Spinal cord (tissue), 10 donors: ENCODE measurements around the gene PLCL1. TPM values are rescaled to one million over a fixed set of nuclear protein-coding genes. Genes with fewer than 3 reads are reported as not detected.

ENCODE experiments used
- DNase-seq, 6 donors: peaks; one replicate each; pipeline versions ENCODE4 v3.0.0 to v3.0.0-alpha.2; 2013 to 2015; ENCODE audit warnings: low spot score in 6 of 6, low read depth in 4 of 6
- H3K27ac ChIP-seq: one replicate; pipeline ENCODE4 v1.5.1; 2013; ENCODE audit warnings: low read depth, low read length, control low read depth
- H3K27me3 ChIP-seq: one replicate; pipeline ENCODE4 v1.6.1; 2013; ENCODE audit warnings: low read length; ENCODE audit not compliant: control insufficient read depth, insufficient read depth
- H3K36me3 ChIP-seq: one replicate; pipeline ENCODE4 v1.6.1; 2013; ENCODE audit warnings: low read length; ENCODE audit not compliant: control insufficient read depth, insufficient read depth
- H3K4me1 ChIP-seq: one replicate; pipeline ENCODE4 v1.6.1; 2013; ENCODE audit warnings: low read length; ENCODE audit not compliant: control insufficient read depth, insufficient read depth
- H3K4me3 ChIP-seq: one replicate; pipeline ENCODE4 v1.5.1; 2013; ENCODE audit warnings: low read depth, low read length, control low read depth
- H3K9me3 ChIP-seq: one replicate; pipeline ENCODE4 v1.6.1; 2013; ENCODE audit warnings: low read length; ENCODE audit not compliant: control insufficient read depth, insufficient read depth
- WGBS: methylation state at CpG from one replicate; pipeline ENCODE4 v1.1.5; 2013; ENCODE audit warnings: missing lambda C conversion rate; ENCODE audit not compliant: insufficient coverage; 5-methylcytosine and 5-hydroxymethylcytosine counted together
- polyA plus RNA-seq, 2 donors: library from polyadenylated mRNA; unstranded; fragments of 120-200 nt; gene quantifications; one replicate each; pipeline ENCODE4 v1.2.1, GENCODE V29; 2013; ENCODE audit not compliant: insufficient read length in 2 of 2
- total RNA-seq, 2 donors: library from RNA; depleted of rRNA in 1 of 2; stranded (reverse); fragments of 120-200 nt in 1 of 2; fragments of >200 nt in 1 of 2; gene quantifications; one replicate each; pipeline versions ENCODE4 v1.2.3 to v1.2.4, GENCODE V29; 2013 to 2014
- donor health status: healthy.

The PLCL1 gene
- total and polyA plus RNA-seq, 4 donors: 9.5 to 22.0 (median 13.5) TPM

DNA sequence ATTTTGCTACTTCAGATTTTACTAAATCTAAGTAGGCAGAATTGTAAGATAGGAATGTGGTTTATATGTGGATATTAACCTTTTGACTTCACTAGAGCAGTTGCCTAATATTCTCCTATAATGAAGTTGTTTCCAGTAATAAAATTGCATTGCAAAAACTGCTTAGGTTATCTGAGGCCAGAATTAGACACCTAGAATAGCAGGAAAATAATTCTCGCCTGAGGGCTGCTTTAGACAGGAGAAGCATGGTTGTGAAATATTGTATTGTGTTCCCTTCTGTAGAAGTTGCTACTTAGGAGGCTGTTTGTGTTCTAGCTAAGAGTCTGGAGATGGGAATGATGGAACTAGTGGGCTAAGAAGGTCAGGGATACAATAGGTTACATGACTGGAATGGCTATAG, 146.3 kb downstream of the PLCL1 start:
- no peaks in the 10 kb centered on the region for H3K9me3 ChIP-seq
- H3K27ac ChIP-seq: no peak overlapping the region
- no peaks in the 10 kb centered on the region for H3K36me3 ChIP-seq
- no peak for DNase-seq
- no peaks in the 10 kb centered on the region for H3K27me3 ChIP-seq
- 79% methylated on average over 1 of the region's 1 CpG for WGBS
- H3K4me1 ChIP-seq: no peaks in the 10 kb centered on the region
- H3K4me3 ChIP-seq: no peak overlapping the region

DNA sequence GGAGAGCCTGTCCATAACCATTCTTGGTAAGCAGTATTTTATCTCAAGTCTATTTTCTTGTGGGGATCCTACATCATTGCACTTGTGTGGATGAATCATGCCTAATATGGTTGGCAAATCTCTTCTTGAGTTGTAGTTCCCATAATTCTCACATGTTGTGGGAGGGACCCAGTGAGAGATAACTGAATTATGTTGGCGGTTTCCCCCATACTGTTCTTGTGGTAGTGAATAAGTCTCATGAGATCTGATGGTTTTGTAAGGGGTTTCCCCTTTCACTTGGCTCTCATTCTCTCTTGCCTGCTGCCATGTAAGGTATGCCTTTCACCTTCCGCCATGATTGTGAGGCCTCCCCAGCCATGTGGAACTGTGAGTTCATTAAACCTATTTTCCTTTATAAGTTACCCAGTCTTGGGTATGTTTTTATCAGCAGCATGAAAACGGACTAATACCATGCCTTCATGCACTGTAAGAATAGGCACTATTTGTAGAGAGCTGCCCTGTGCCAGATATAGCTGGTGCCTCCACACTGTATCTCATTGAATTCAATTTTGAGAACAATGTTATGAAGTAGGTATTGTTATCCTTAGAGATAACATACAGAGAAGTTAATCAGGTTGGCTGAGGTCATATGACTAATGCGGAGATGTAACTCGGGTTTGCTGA, 148.3 kb downstream of the PLCL1 start:
- 100% methylated on average over 2 of the region's 5 CpGs for WGBS
- H3K27me3 ChIP-seq: no peaks in the 10 kb centered on the region
- no peaks in the 10 kb centered on the region for H3K9me3 ChIP-seq
- H3K4me1 ChIP-seq: no peaks in the 10 kb centered on the region
- no peak overlapping the region for H3K27ac ChIP-seq
- no peak overlapping the region for H3K4me3 ChIP-seq
- H3K36me3 ChIP-seq: no peaks in the 10 kb centered on the region
- DNase-seq: no peak

DNA sequence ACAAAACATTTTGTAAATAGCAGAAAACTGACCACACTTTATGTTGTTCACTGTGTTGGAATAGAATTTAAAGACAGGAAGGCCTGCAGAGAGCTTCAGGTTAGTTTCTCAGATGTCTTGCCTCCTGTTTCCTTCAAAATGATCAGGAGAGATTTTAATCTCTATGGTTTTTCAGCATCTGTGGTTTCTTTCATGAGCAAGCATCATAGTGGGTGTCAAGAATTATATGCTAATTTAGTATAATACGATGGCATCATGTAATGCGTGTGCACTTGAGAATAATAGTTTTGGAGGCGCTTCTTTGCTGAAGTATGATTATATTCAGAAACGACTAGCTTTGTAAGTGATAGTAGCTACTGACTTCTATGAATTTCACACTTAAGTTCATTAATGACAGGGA, 149.9 kb downstream of the PLCL1 start:
- no peaks in the 10 kb centered on the region for H3K27me3 ChIP-seq
- no peaks in the 10 kb centered on the region for H3K36me3 ChIP-seq
- no peak overlapping the region for H3K4me3 ChIP-seq
- no peaks in the 10 kb centered on the region for H3K9me3 ChIP-seq
- no peak for DNase-seq
- WGBS: no CpG with 5 or more reads among the region's 4 CpGs
- no peaks in the 10 kb centered on the region for H3K4me1 ChIP-seq
- H3K27ac ChIP-seq: no peak overlapping the region

DNA sequence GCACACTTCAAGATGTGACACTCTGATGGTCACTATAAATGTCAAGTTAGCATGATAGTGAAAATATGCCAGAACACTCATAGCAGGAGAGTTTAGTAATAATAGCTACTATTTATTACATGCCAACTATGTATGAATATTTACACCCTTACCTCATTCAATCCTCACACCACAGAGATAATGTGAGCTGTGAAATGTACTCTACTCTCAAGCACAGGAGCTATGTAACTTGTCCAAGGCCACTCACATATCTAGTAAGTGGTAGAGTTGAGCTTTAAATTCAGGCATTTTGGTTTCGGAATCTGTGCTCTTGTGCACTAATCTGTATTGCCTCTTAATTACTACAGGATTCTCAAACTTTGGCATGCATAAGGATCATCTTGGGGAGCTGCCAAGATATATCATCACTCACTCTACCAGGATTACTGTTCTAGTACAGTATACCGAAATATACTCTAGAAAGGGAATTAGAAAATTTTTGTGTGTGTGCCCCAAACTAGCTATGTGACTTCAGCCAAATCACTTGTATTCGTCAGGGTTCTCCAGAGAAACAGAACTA, 154.3 kb downstream of the PLCL1 start:
- no CpG with 5 or more reads among the region's 3 CpGs for WGBS
- Histone ChIP-seq H3K27me3 (no peaks in the 10 kb centered on the region), H3K36me3 (no peaks in the 10 kb centered on the region), H3K4me3 (no peak overlapping the region), H3K27ac (no peak overlapping the region), H3K9me3 (no peaks in the 10 kb centered on the region), H3K4me1 (no peaks in the 10 kb centered on the region)
- DNase-seq: peak in 2 of 6 donors; percentile 15 to 17

DNA sequence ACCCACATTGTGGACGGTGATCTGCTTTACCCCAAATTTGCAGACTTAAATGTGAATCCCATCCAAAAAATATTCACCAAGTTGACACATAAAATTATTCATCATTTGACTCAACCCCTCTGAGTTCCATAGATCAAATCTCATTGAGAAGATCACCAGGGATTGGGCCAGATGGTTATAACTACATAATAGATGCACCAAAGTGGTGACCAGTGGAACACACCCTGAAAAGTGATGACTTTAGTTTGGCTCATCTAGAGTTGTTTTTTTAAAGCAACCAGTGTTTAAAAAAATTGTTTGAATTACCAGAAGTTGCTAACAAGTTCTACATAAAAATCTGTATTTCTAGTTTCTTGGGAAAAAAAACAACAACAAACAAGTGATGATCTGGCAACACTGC, 155.0 kb downstream of the PLCL1 start:
- Histone ChIP-seq H3K27me3 (no peaks in the 10 kb centered on the region), H3K4me3 (no peak overlapping the region), H3K9me3 (peaks cover under 1% of the 10 kb centered on the region), H3K27ac (no peak overlapping the region), H3K4me1 (no peaks in the 10 kb centered on the region), H3K36me3 (no peaks in the 10 kb centered on the region)
- WGBS: 100% methylated on average over 1 of the region's 1 CpG
- DNase-seq: no peak

DNA sequence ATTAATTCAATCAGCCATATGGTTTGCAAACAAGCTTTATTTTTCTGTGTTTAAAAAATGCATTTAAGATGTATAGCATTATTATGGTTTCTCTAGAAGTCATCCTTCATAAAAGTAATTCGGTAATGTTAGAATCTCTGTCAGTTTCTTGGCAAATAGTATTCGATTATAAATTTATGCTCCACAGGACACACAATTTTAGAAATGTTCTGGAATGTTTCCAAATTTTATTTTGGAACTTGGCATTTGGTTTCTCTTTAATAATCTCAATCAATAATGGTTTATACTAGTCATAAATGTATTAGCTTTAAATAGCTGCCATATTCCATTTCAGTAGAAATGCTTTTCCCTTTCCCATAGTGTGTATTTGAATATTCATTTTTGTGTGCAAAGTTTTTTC, 156.4 kb downstream of the PLCL1 start:
- no peak overlapping the region for H3K4me3 ChIP-seq
- WGBS: no CpG with 5 or more reads among the region's 2 CpGs

DNA sequence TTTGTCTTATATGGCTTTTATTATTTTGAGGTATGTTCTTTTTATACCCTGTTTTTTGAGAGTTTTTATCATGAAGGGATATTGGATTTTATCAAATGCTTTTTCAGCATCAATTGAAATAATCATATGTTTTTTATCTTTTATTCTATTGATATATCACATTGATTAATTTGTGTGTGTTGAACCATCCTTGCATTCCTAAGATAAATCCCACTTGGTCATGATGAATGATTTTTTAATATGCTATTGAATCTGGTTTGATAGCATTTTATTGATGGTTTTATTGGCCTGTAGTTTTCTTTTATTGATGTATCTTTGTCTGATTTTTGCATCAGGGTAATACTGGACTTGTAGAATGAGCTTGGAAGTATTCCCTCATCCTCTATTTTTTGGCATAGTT, 160.3 kb downstream of the PLCL1 start:
- Histone ChIP-seq H3K36me3 (no peaks in the 10 kb centered on the region), H3K4me3 (no peak overlapping the region), H3K9me3 (peaks cover 2% of the 10 kb centered on the region), H3K27me3 (no peaks in the 10 kb centered on the region), H3K27ac (no peak overlapping the region), H3K4me1 (no peaks in the 10 kb centered on the region)
- DNase-seq: no peak

More for the DNA sequence above, 156.4 kb downstream of the PLCL1 start:
- peaks cover 2% of the 10 kb centered on the region for H3K9me3 ChIP-seq
- no peaks in the 10 kb centered on the region for H3K36me3 ChIP-seq
- peak in 1 of 6 donors; percentile 29 for DNase-seq
- no peaks in the 10 kb centered on the region for H3K4me1 ChIP-seq
- H3K27me3 ChIP-seq: no peaks in the 10 kb centered on the region
- H3K27ac ChIP-seq: no peak overlapping the region

DNA sequence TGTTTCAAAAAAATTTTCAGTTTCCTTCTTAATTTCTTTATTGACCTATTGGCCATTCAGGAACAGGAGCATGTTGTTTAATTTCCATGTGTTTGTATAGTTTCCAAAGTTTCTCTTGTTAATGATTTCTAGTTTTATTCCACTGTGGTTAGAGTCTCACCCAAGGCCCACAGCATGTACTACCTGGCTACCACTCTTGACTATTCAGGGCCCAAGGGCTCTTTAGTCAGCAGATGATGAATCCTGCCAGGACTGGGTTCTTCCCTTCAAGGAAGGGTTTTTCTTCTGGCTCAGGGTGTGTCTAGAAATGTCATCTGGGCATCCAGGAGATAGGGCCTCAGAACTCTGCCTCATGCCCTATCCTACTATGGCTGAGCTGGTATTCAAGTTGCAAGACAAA, 161.4 kb downstream of the PLCL1 start:
- H3K27ac ChIP-seq: no peak overlapping the region
- no peaks in the 10 kb centered on the region for H3K27me3 ChIP-seq
- H3K4me1 ChIP-seq: no peaks in the 10 kb centered on the region
- H3K4me3 ChIP-seq: no peak overlapping the region
- H3K9me3 ChIP-seq: peaks cover 2% of the 10 kb centered on the region
- no peak for DNase-seq
- H3K36me3 ChIP-seq: no peaks in the 10 kb centered on the region

DNA sequence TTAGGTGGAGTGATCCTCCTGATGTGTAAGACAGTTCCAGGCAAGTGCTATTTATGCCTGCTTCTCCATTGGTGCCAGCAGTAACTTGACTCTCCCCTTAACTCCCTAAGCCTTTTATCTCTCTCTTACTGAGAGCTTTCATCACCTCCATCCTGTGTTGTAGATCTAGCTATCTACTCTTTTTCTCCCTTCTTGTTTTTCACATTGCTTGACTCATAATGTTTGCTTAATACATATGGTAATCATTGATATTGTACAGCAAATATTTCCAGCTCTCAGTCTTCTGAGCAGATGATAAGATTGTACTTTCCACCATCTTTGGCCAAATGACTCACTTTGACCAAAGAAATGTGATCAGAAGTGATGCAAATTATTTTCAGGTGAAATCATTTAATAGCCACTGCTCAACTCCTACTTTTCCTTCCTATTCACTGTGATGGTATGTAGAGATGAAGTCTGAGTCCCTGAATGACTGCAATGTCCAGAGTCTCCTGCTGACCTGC, 165.0 kb downstream of the PLCL1 start:
- DNase-seq: no peak
- Histone ChIP-seq H3K9me3 (peaks cover under 1% of the 10 kb centered on the region), H3K27ac (no peak overlapping the region), H3K27me3 (no peaks in the 10 kb centered on the region), H3K4me3 (no peak overlapping the region), H3K4me1 (no peaks in the 10 kb centered on the region), H3K36me3 (no peaks in the 10 kb centered on the region)

DNA sequence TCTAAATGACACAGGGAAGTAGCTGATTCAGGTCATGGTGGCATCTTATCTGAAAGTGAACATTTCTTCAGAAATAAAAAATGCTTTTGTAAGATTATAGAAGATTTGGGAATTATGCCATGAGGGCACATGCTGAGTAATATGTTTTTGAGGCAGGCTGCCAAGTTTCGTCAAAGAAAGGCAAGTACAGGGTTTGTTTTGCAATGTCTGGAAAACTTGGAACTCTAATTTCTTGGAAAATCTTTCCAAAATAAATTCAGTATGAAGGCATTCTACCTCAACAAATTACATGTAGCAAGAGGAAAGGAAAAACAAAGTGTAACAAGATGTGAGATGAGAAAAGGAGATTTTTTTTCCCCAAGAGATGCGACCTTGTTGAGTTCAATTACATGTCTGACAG, 167.7 kb downstream of the PLCL1 start:
- no CpG with 5 or more reads among the region's 2 CpGs for WGBS
- Histone ChIP-seq H3K4me1 (no peaks in the 10 kb centered on the region), H3K9me3 (no peaks in the 10 kb centered on the region), H3K27ac (no peak overlapping the region), H3K27me3 (no peaks in the 10 kb centered on the region), H3K4me3 (no peak overlapping the region), H3K36me3 (no peaks in the 10 kb centered on the region)
- DNase-seq: peak in 3 of 6 donors; percentile 4 to 85 (median 16)
